HCT116 (cell line): ENCODE measurements around the gene CHRND. TPM values are rescaled to one million over a fixed set of nuclear protein-coding genes. Genes with fewer than 3 reads are reported as not detected.

Experiments
- ATAC-seq: fragments of 200-7000 bp; cut with Tn5 transposase; 2 replicates; pipeline ENCODE4 v1.9.1; 2020; ENCODE audit warnings: mild to moderate bottlenecking, moderate library complexity
- BruUV-seq: library from RNA; stranded (reverse); fragments of 400-500 nt; replicated peaks from 2 replicates; lab custom pipeline; 2021; lab: Mats Ljungman, UMichigan
- CTCF ChIA-PET: fragments of 300-600 bp; sonication (Branson Sonifier 250); formaldehyde crosslinking; loops from one replicate; lab custom pipeline; 2021; ENCODE audit warnings: antibody characterized with exemption; lab: Charles Lee
- POLR2A ChIA-PET: fragments of 300-600, 350-600 bp; sonication (Branson Sonifier 250); formaldehyde crosslinking; loops from one replicate; lab custom pipeline; 2021; ENCODE audit warnings: antibody characterized with exemption; lab: Charles Lee
- RAD21 ChIA-PET, 2 experiments: fragments of 300-600 bp; sonication (Branson Sonifier 250); formaldehyde crosslinking; loops; one replicate each; lab custom pipeline; 2023; ENCODE audit warnings: low total read pairs in 2 of 2; ENCODE audit not compliant: uncharacterized antibody in 2 of 2, unreplicated experiment in 2 of 2, low non-redundant PET in 1 of 2; lab: Charles Lee
- DNase-seq: peaks from one replicate; pipeline ENCODE4 v3.0.0-alpha.2; 2010; ENCODE audit warnings: low read depth, low spot score
- H2AFZ ChIP-seq: fragments of 200-600 bp; shearing (Covaris generic), sonication (generic); 2 replicates; pipeline ENCODE4 v1.6.1; 2017; ENCODE audit warnings: low read depth, mixed run types, mixed read lengths, antibody characterized with exemption, low read length; ENCODE audit not compliant: poor library complexity, severe bottlenecking
- H3K27ac ChIP-seq: 2 replicates; pipeline ENCODE4 v1.5.1; 2012; ENCODE audit warnings: low read depth, low read length
- H3K27me3 ChIP-seq: fragments of 200-600 bp; sonication (generic); 2 replicates; pipeline ENCODE4 v1.6.1; 2016; ENCODE audit warnings: mixed run types, low read length, mixed read lengths; ENCODE audit not compliant: insufficient read depth
- H3K36me3 ChIP-seq, 2 experiments: fragments of 200-500 bp in 1 of 2; fragments of 200-600 bp in 1 of 2; sonication (Bioruptor generic) in 1 of 2; sonication (generic) in 1 of 2; 2 replicates each; pipeline versions ENCODE4 v1.5.1 to v1.6.1; 2014 to 2016; ENCODE audit warnings: low read length in 2 of 2, inconsistent platforms in 1 of 2, mixed read lengths in 1 of 2, mixed run types in 1 of 2; ENCODE audit not compliant: insufficient read depth in 2 of 2, control insufficient read depth in 1 of 2
- H3K4me1 ChIP-seq, 2 experiments: fragments of 200-600 bp in 1 of 2; sonication (generic) in 1 of 2; 2 replicates each; pipeline versions ENCODE4 v1.5.1 to v1.6.1; 2012 to 2017; ENCODE audit warnings: low read length in 2 of 2, inconsistent platforms in 1 of 2, mild to moderate bottlenecking in 1 of 2, mixed read lengths in 1 of 2, mixed run types in 1 of 2, moderate library complexity in 1 of 2; ENCODE audit not compliant: insufficient read depth in 2 of 2, control insufficient read depth in 1 of 2
- H3K4me2 ChIP-seq: fragments of 200-600 bp; sonication (generic); 2 replicates; pipeline ENCODE4 v1.6.1; 2017; ENCODE audit warnings: mixed run types, low read length, mixed read lengths
- H3K4me3 ChIP-seq, 2 experiments: fragments of 200-600 bp in 1 of 2; sonication (generic) in 1 of 2; replicated peaks in 1 of 2; 2 replicates each; pipeline ENCODE4 v1.5.1; 2011 to 2016; ENCODE audit warnings: low read length in 2 of 2, control low read depth in 1 of 2, low read depth in 1 of 2, mild to moderate bottlenecking in 1 of 2, mixed read lengths in 1 of 2, mixed run types in 1 of 2
- H3K79me2 ChIP-seq: fragments of 200-600 bp; sonication (generic); 2 replicates; pipeline ENCODE4 v1.6.1; 2017; ENCODE audit warnings: mild to moderate bottlenecking, mixed run types, low read length, moderate library complexity, mixed read lengths; ENCODE audit not compliant: insufficient read depth
- H3K9ac ChIP-seq: fragments of 200-600 bp; sonication (generic); 2 replicates; pipeline ENCODE4 v1.6.1; 2016; ENCODE audit warnings: low read length, mixed read lengths
- H3K9me2 ChIP-seq: fragments of 200-600 bp; sonication (generic), shearing (Covaris generic); 2 replicates; pipeline ENCODE4 v1.6.1; 2017; ENCODE audit warnings: mixed run types, mild to moderate bottlenecking, moderate library complexity; ENCODE audit not compliant: insufficient read depth
- H3K9me3 ChIP-seq, 2 experiments: fragments of 200-500 bp in 1 of 2; fragments of 200-600 bp in 1 of 2; sonication (Bioruptor generic) in 1 of 2; sonication (generic) in 1 of 2; 2 replicates each; pipeline ENCODE4 v1.6.1; 2014 to 2017; ENCODE audit warnings: low read length in 2 of 2, mixed read lengths in 2 of 2, inconsistent platforms in 1 of 2, low read depth in 1 of 2, mild to moderate bottlenecking in 1 of 2, mixed run types in 1 of 2, moderate library complexity in 1 of 2; ENCODE audit not compliant: control insufficient read depth in 1 of 2, insufficient read depth in 1 of 2
- H4K20me1 ChIP-seq: fragments of 200-600 bp; sonication (generic), shearing (Covaris generic); 2 replicates; pipeline ENCODE4 v1.6.1; 2017; ENCODE audit warnings: mixed run types, mild to moderate bottlenecking, moderate library complexity; ENCODE audit not compliant: insufficient read depth
- CBX3 ChIP-seq: IDR thresholded peaks from 2 replicates; pipeline ENCODE4 v1.6.1; 2012; ENCODE audit warnings: low read depth
- CTCF ChIP-seq, 3 experiments: fragments of 200-600 bp in 1 of 3; sonication (generic) in 1 of 3; IDR thresholded peaks in 2 of 3; conservative IDR thresholded peaks in 1 of 3; 2 replicates each; pipeline ENCODE4 v1.5.1; 2012 to 2017; ENCODE audit warnings: low read depth in 2 of 3, low read length in 2 of 3, antibody characterized with exemption in 1 of 3, borderline replicate concordance in 1 of 3, control low read depth in 1 of 3, mild to moderate bottlenecking in 1 of 3, mixed read lengths in 1 of 3, mixed run types in 1 of 3, moderate library complexity in 1 of 3; ENCODE audit not compliant: insufficient read depth in 1 of 3
- EGR1 ChIP-seq: IDR thresholded peaks from 2 replicates; pipeline ENCODE4 v1.6.1; 2012; ENCODE audit warnings: low read depth
- EZH2 ChIP-seq: fragments of 200-600 bp; sonication (generic); IDR thresholded peaks from 2 replicates; pipeline ENCODE4 v1.6.1; 2017; ENCODE audit warnings: antibody characterized with exemption, mixed run types
- FOSL1 ChIP-seq: IDR thresholded peaks from 2 replicates; pipeline ENCODE4 v1.6.1; 2012; ENCODE audit warnings: low read depth
- JUND ChIP-seq: IDR thresholded peaks from 2 replicates; pipeline ENCODE4 v1.6.1; 2012
- MAX ChIP-seq: IDR thresholded peaks from 2 replicates; pipeline ENCODE4 v1.6.1; 2012
- REST ChIP-seq: IDR thresholded peaks from 2 replicates; pipeline ENCODE4 v1.6.1; 2012; ENCODE audit warnings: low read depth
- SIN3A ChIP-seq: IDR thresholded peaks from 2 replicates; pipeline ENCODE4 v1.6.1; 2012; ENCODE audit warnings: low read depth
- YY1 ChIP-seq: IDR thresholded peaks from 2 replicates; pipeline ENCODE4 v1.6.1; 2011; ENCODE audit warnings: low read length, low read depth, moderate library complexity, mild to moderate bottlenecking; ENCODE audit not compliant: insufficient replicate concordance; ENCODE audit errors: extremely low read depth
- ZBTB33 ChIP-seq: IDR thresholded peaks from 2 replicates; pipeline ENCODE4 v1.6.1; 2011; ENCODE audit warnings: mild to moderate bottlenecking, low read length, moderate library complexity; ENCODE audit not compliant: insufficient replicate concordance; ENCODE audit errors: extremely low read depth
- ZNF274 ChIP-seq: fragments of 200-500 bp; sonication (Bioruptor generic); IDR thresholded peaks from 2 replicates; pipeline ENCODE4 v1.6.1; 2014; ENCODE audit warnings: mild to moderate bottlenecking, low read depth, low read length, inconsistent platforms
- intact Hi-C: fragments of 100-400 bp; cut with micrococcal nuclease; formaldehyde crosslinking; loops from 2 replicates; pipeline ENCODE4 v1.10.0; 2022
- total RNA-seq: library from RNA; stranded (reverse); gene quantifications from one replicate; pipeline ENCODE4 v1.2.1, GENCODE V29; 2021; ENCODE audit not compliant: unreplicated experiment

The CHRND gene
- total RNA-seq, 1 experiment from 2014 or later: not detected

GRCh38 chr2:232513353-232513752 lies 12.6 kb upstream of the CHRND start:
- Histone ChIP-seq H3K4me3 (no peak overlapping the region), H3K36me3 (no peaks in the 10 kb centered on the region), H2AFZ (no peak overlapping the region), H3K79me2 (no peaks in the 10 kb centered on the region), H3K9me2 (no peaks in the 10 kb centered on the region), H3K27me3 (no peaks in the 10 kb centered on the region), H4K20me1 (no peaks in the 10 kb centered on the region), H3K9ac (no peak overlapping the region), H3K4me2 (no peak overlapping the region), H3K9me3 (no peaks in the 10 kb centered on the region), H3K27ac (no peak overlapping the region), H3K4me1 (no peaks in the 10 kb centered on the region)
- POLR2A ChIA-PET: no interaction called here
- CTCF ChIA-PET: no interaction called here
- DNase-seq (no peak), ATAC-seq (no peak)
- BruUV-seq: no TSS peak
- no peak for TF ChIP-seq CBX3
- TF ChIP-seq ZNF274: no peak
- no peak for TF ChIP-seq FOSL1
- no peak for TF ChIP-seq ZBTB33
- TF ChIP-seq SIN3A: no peak
- no peak for TF ChIP-seq JUND
- no peak for TF ChIP-seq MAX
- TF ChIP-seq CTCF (IDR thresholded peaks at IDR 0.05 in 2 of 3, conservative IDR thresholded peaks at IDR 0.05 in 1 of 3; ENCODE audit: borderline replicate concordance in 1 of 3, insufficient read depth in 1 of 3, low read depth in 2 of 3, low read length in 2 of 3): no peak
- TF ChIP-seq EGR1: no peak
- no peak for TF ChIP-seq REST
- TF ChIP-seq EZH2: no peak
- TF ChIP-seq YY1: no peak
- RAD21 ChIA-PET: no interaction called here
- intact Hi-C loops: no loop called here
